Measurements from ENCODE around the gene OPCML. TPM values are rescaled to one million over a fixed set of nuclear protein-coding genes. Genes with fewer than 3 reads are reported as not detected.

Gene OPCML
- total and polyA plus RNA-seq, 4 donors = under 0.01 to 0.01 TPM; not detected in 2

GRCh38 chr11:133388260-133388659 lies 144.0 kb downstream of the OPCML start:
- Histone ChIP-seq H3K9me3 (ENCODE audit: control insufficient read depth in 4 of 4, low read length in 3 of 4) (peaks cover 0 to 1% (median 0%) of the 10 kb centered on the region in 4 donors), H3K4me3 (ENCODE audit: low read depth in 1 of 3, low read length in 3 of 3) (no peak overlapping the region), H3K4me1 (ENCODE audit: control insufficient read depth in 4 of 4, insufficient read depth in 4 of 4, low read length in 3 of 4) (no peaks in the 10 kb centered on the region), H3K9ac (ENCODE audit: low read depth in 1 of 2, low read length in 2 of 2) (no peak overlapping the region), H3K27me3 (ENCODE audit: control insufficient read depth in 4 of 4, insufficient read depth in 4 of 4, low read length in 3 of 4) (no peaks in the 10 kb centered on the region), H3K27ac (ENCODE audit: low read depth in 1 of 2, low read length in 2 of 2) (no peak overlapping the region), H3K36me3 (ENCODE audit: control insufficient read depth in 4 of 4, insufficient read depth in 3 of 4, low read depth in 1 of 4, low read length in 3 of 4) (no peaks in the 10 kb centered on the region)
- TF ChIP-seq RXRA (IDR thresholded peaks at IDR 0.05) (no peak), HNF4A (conservative IDR thresholded peaks at IDR 0.05) (no peak), FOXA1 (IDR thresholded peaks at IDR 0.05) (no peak), JUND (IDR thresholded peaks at IDR 0.05) (no peak), RAD21 (IDR thresholded peaks at IDR 0.05) (no peak), EGR1 (IDR thresholded peaks at IDR 0.05; ENCODE audit: low read depth in 2 of 2) (no peak), GABPA (IDR thresholded peaks at IDR 0.05 in 1 of 2, conservative IDR thresholded peaks at IDR 0.05 in 1 of 2) (no peak), TAF1 (conservative IDR thresholded peaks at IDR 0.05) (no peak), ATF3 (IDR thresholded peaks at IDR 0.05) (no peak), FOXA2 (IDR thresholded peaks at IDR 0.05) (no peak), ZBTB33 (IDR thresholded peaks at IDR 0.05) (no peak), MAX (IDR thresholded peaks at IDR 0.05) (no peak), NR2F2 (IDR thresholded peaks at IDR 0.05) (no peak), YY1 (IDR thresholded peaks at IDR 0.05) (no peak), HNF4G (IDR thresholded peaks at IDR 0.05) (no peak), CTCF (IDR thresholded peaks at IDR 0.05; ENCODE audit: low read depth, low read length, missing input control) (no peak), REST (IDR thresholded peaks at IDR 0.05) (no peak), SP1 (IDR thresholded peaks at IDR 0.05) (no peak)
- DNase-seq (ENCODE audit: low spot score) = no peak
- WGBS = 59% methylated on average over 2 of the region's 2 CpGs
